GM12874 (cell line): ENCODE data around the gene NPHP4.

Source experiments
- TF ChIP-seq, protein P1 (sequence below): IDR thresholded peaks from 2 replicates; pipeline ENCODE4 v1.5.1; 2011; ENCODE audit warnings: low read depth, mild to moderate bottlenecking, control low read depth, low read length, moderate library complexity; ENCODE audit not compliant: insufficient read depth

Gene NPHP4

DNA sequence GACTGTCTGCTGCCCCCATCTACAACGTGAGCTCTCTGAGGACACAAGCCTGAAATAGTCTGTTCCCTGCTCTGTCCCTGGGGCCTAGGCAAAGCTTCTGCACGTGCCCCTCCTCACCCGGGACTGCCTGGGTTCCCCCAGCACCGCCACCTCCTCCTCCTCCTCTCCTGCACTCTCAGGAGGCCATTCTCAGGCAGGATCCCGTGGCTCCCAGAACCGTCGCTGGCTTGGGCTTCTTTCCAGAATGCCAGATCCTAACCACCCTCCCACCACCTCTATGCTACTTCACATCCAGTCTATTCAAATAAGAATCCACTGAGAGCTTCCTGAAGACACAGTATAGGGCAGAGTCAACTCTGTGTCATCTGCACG is 11.2 kb downstream of the NPHP4 start:
- TF ChIP-seq, protein P1, sequence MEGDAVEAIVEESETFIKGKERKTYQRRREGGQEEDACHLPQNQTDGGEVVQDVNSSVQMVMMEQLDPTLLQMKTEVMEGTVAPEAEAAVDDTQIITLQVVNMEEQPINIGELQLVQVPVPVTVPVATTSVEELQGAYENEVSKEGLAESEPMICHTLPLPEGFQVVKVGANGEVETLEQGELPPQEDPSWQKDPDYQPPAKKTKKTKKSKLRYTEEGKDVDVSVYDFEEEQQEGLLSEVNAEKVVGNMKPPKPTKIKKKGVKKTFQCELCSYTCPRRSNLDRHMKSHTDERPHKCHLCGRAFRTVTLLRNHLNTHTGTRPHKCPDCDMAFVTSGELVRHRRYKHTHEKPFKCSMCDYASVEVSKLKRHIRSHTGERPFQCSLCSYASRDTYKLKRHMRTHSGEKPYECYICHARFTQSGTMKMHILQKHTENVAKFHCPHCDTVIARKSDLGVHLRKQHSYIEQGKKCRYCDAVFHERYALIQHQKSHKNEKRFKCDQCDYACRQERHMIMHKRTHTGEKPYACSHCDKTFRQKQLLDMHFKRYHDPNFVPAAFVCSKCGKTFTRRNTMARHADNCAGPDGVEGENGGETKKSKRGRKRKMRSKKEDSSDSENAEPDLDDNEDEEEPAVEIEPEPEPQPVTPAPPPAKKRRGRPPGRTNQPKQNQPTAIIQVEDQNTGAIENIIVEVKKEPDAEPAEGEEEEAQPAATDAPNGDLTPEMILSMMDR = no peak

- TF ChIP-seq, protein P1 = no peak
Observed at GRCh38 chr1:5980314-5981008, 11.8 kb downstream of the NPHP4 start.

- TF ChIP-seq, protein P1 = no peak
Observed at GRCh38 chr1:5979536-5980313, 12.5 kb downstream of the NPHP4 start.

- TF ChIP-seq, protein P1 = no peak
Observed at GRCh38 chr1:5978452-5978851, 13.8 kb downstream of the NPHP4 start.

DNA sequence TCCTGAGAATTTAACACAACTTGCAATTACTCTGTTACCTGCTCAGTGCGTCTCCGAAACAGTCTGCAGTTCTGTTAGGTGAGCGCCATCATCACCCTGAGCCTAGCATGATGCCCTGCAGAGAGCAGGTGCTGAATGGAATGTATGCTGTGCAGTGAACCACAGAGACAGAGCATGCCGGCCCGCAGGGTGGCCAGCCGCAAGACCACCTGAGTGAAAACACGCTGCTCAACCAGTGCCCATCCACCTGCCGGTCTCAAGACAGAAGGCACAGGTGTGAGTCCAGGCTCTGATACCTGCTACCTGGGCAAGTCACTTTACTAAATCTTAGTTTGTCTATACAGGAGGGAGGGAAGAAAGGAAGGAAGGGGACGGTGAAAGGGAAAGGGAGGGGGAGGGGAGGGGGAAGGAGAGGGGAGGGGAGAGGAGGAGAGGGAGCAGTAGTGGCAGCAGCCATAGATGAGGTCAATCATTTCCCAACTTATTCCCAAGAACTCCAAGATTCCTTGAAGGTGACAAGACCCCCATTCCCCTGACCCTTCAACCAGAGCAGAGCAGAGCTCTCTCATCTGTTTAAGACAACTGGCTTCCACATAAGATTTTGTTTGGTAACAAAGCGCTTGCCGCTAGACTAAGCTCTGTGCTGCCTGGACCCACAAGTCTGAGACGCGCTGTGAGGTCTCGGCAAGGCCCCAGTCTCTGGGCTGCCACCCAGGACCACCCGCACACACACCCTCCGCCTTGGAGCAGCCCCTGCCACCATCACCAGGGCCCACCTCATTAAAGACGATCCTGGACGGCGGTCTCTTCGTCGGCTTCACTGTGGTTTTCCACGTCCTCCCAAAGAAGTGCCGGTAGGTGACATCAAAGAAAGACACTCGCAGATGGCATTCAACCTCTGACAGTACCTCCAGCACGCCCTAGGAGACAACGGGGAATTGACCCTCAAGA is 14.5 kb downstream of the NPHP4 start:
- TF ChIP-seq, protein P1 = no peak

GRCh38 chr1:5976726-5977493 is 15.3 kb downstream of the NPHP4 start:
- TF ChIP-seq, protein P1 = no peak

DNA sequence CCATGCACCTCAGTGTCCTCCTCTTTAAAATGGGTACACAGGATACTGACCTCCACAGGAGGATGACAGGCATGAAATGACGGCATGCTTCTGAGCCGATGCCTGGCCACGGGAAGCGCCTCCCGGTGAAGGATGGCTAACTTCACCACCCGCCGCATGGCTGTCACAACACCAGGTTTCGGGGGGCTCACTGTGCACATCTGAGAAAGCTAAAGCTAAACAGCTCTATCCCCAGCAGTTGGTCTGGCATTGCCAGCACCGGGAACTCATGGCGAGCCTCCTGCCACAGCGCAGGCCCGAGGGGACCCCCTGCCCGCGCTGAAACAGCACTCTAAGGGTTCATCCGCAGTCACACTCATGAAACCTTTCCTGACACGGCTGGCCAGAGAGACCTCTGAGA is 16.0 kb downstream of the NPHP4 start:
- TF ChIP-seq, protein P1 = no peak
